Testis (tissue), 2 donors: ENCODE measurements around the gene GGA1.
"Not testable (repeated sequence)": the region's sequence is repeated elsewhere in the genome, so short reads cannot be mapped to it uniquely, and the experiment has no call there.

Experiments used
- CTCF ChIP-seq, 3 experiments: fragments of 450-650 bp in 2 of 3; fragments of 200-600 bp in 1 of 3; sonication (generic) in 1 of 3; IDR thresholded peaks; one replicate each; pipeline ENCODE4 v1.5.1; 2016 to 2019; ENCODE audit warnings: antibody characterized with exemption in 3 of 3, mild to moderate bottlenecking in 2 of 3, moderate library complexity in 1 of 3
- POLR2A ChIP-seq: fragments of 450-650 bp; IDR thresholded peaks from one replicate; pipeline ENCODE4 v1.6.1; 2017; ENCODE audit warnings: antibody characterized with exemption, mild to moderate bottlenecking, moderate library complexity

GRCh38 chr22:37591081-37591480 lies 17.6 kb upstream of the GGA1 start:
- TF ChIP-seq CTCF (IDR thresholded peaks at IDR 0.05); POLR2A: not testable (repeated sequence)
